ENCODE data around the gene TNXB.
A peak's percentile ranks its signal among the peaks of the same experiment; 100 is the strongest.
"Not testable (repeated sequence)": the region's sequence is repeated elsewhere in the genome, so short reads cannot be mapped to it uniquely, and the experiment has no call there.

Gene TNXB

GRCh38 chr6:32146287-32146686 is 37.1 kb upstream of the TNXB start:
- Histone ChIP-seq H2BK12ac (ENCODE audit: low read length in 2 of 2) (no peak overlapping the region), H2BK15ac (ENCODE audit: low read depth, poor library complexity, severe bottlenecking) (no peak overlapping the region), H3K9me3 (ENCODE audit: control insufficient read depth, low read length) (no peaks in the 10 kb centered on the region), H3K9ac (ENCODE audit: low read length) (no peak overlapping the region), H2BK5ac (ENCODE audit: low read depth, low read length, poor library complexity, severe bottlenecking) (no peak overlapping the region), H4K91ac (ENCODE audit: low read length) (no peak overlapping the region), H3K4me3 (ENCODE audit: insufficient read depth in 1 of 2, low read depth in 1 of 2, low read length in 2 of 2) (no peak overlapping the region), H2BK120ac (ENCODE audit: low read depth, low read length) (no peak overlapping the region), H3K23ac (ENCODE audit: low read length in 2 of 2) (no peak overlapping the region), H3K36me3 (ENCODE audit: control insufficient read depth in 1 of 2, insufficient read depth in 2 of 2, low read depth in 1 of 2, low read length in 2 of 2) (no peaks in the 10 kb centered on the region), H3K27me3 (ENCODE audit: control insufficient read depth in 1 of 2, insufficient read depth in 1 of 2, low read length in 2 of 2) (peaks cover 39 to 43% of the 10 kb centered on the region in 2 experiments), H3K14ac (ENCODE audit: low read length in 2 of 2) (no peak overlapping the region), H3K4ac (ENCODE audit: low read depth in 1 of 2, low read length in 2 of 2) (no peak overlapping the region), H2AFZ (ENCODE audit: low read depth, low read length) (no peak overlapping the region), H3K4me2 (ENCODE audit: low read length, poor library complexity, severe bottlenecking) (no peak overlapping the region), H3K4me1 (ENCODE audit: control insufficient read depth, insufficient read depth, low read depth, low read length) (peaks cover 4% of the 10 kb centered on the region), H3K18ac (ENCODE audit: low read depth in 1 of 2, low read length in 2 of 2) (no peak overlapping the region), H4K8ac (ENCODE audit: low read length) (no peak overlapping the region), H3K79me1 (replicated peaks; ENCODE audit: low read length, poor library complexity, severe bottlenecking) (peaks cover under 1% of the 10 kb centered on the region), H2AK5ac (ENCODE audit: low read length, severe bottlenecking) (no peak overlapping the region), H3K27ac (ENCODE audit: low read length, poor library complexity, severe bottlenecking) (no peak overlapping the region)
- DNase-seq: no peak
- WGBS: 96% methylated on average over 1 of the region's 1 CpG

- H3K4me1 ChIP-seq (ENCODE audit: control insufficient read depth, insufficient read depth, low read depth, low read length); H4K8ac ChIP-seq (ENCODE audit: low read length); H3K4me3 ChIP-seq (ENCODE audit: insufficient read depth in 1 of 2, low read depth in 1 of 2, low read length in 2 of 2); H3K4me2 ChIP-seq (ENCODE audit: low read length, poor library complexity, severe bottlenecking); H2BK12ac ChIP-seq (ENCODE audit: low read length in 2 of 2); H3K18ac ChIP-seq (ENCODE audit: low read depth in 1 of 2, low read length in 2 of 2); H2BK5ac ChIP-seq (ENCODE audit: low read depth, low read length, poor library complexity, severe bottlenecking); H3K9me3 ChIP-seq (ENCODE audit: control insufficient read depth, low read length); H2BK120ac ChIP-seq (ENCODE audit: low read depth, low read length); H3K23ac ChIP-seq (ENCODE audit: low read length in 2 of 2); DNase-seq; H3K27ac ChIP-seq (ENCODE audit: low read length, poor library complexity, severe bottlenecking); H3K36me3 ChIP-seq (ENCODE audit: control insufficient read depth in 1 of 2, insufficient read depth in 2 of 2, low read depth in 1 of 2, low read length in 2 of 2); H2BK15ac ChIP-seq (ENCODE audit: low read depth, poor library complexity, severe bottlenecking); H2AK5ac ChIP-seq (ENCODE audit: low read length, severe bottlenecking); H4K91ac ChIP-seq (ENCODE audit: low read length); H2AFZ ChIP-seq (ENCODE audit: low read depth, low read length); H3K4ac ChIP-seq (ENCODE audit: low read depth in 1 of 2, low read length in 2 of 2); H3K9ac ChIP-seq (ENCODE audit: low read length); H3K79me1 ChIP-seq (replicated peaks; ENCODE audit: low read length, poor library complexity, severe bottlenecking); H3K14ac ChIP-seq (ENCODE audit: low read length in 2 of 2): not testable (repeated sequence)
- 87% methylated on average over 7 of the region's 7 CpGs for WGBS
- peaks cover 25 to 30% of the 10 kb centered on the region in 2 experiments for H3K27me3 ChIP-seq (ENCODE audit: control insufficient read depth in 1 of 2, insufficient read depth in 1 of 2, low read length in 2 of 2)
Observed at GRCh38 chr6:32144238-32144637, 35.1 kb upstream of the TNXB start.

GRCh38 chr6:32140420-32141046 is 31.4 kb upstream of the TNXB start:
- Histone ChIP-seq H2AK5ac (ENCODE audit: low read length, severe bottlenecking) (no peak overlapping the region), H3K4me3 (ENCODE audit: insufficient read depth in 1 of 2, low read depth in 1 of 2, low read length in 2 of 2) (no peak overlapping the region), H3K9me3 (ENCODE audit: control insufficient read depth, low read length) (no peaks in the 10 kb centered on the region), H3K79me1 (replicated peaks; ENCODE audit: low read length, poor library complexity, severe bottlenecking) (no peaks in the 10 kb centered on the region), H3K14ac (ENCODE audit: low read length in 2 of 2) (no peak overlapping the region), H4K8ac (ENCODE audit: low read length) (no peak overlapping the region), H3K4me2 (ENCODE audit: low read length, poor library complexity, severe bottlenecking) (no peak overlapping the region), H3K23ac (ENCODE audit: low read length in 2 of 2) (no peak overlapping the region), H3K27me3 (ENCODE audit: control insufficient read depth in 1 of 2, insufficient read depth in 1 of 2, low read length in 2 of 2) (peaks cover 0 to 3% of the 10 kb centered on the region in 2 experiments), H3K27ac (ENCODE audit: low read length, poor library complexity, severe bottlenecking) (no peak overlapping the region), H2BK15ac (ENCODE audit: low read depth, poor library complexity, severe bottlenecking) (no peak overlapping the region), H2AFZ (ENCODE audit: low read depth, low read length) (no peak overlapping the region), H3K18ac (ENCODE audit: low read depth in 1 of 2, low read length in 2 of 2) (no peak overlapping the region), H2BK5ac (ENCODE audit: low read depth, low read length, poor library complexity, severe bottlenecking) (no peak overlapping the region), H3K9ac (ENCODE audit: low read length) (no peak overlapping the region), H2BK120ac (ENCODE audit: low read depth, low read length) (no peak overlapping the region), H2BK12ac (ENCODE audit: low read length in 2 of 2) (no peak overlapping the region), H3K36me3 (ENCODE audit: control insufficient read depth in 1 of 2, insufficient read depth in 2 of 2, low read depth in 1 of 2, low read length in 2 of 2) (no peaks in the 10 kb centered on the region), H3K4ac (ENCODE audit: low read depth in 1 of 2, low read length in 2 of 2) (no peak overlapping the region), H4K91ac (ENCODE audit: low read length) (no peak overlapping the region), H3K4me1 (ENCODE audit: control insufficient read depth, insufficient read depth, low read depth, low read length) (no peaks in the 10 kb centered on the region)
- peak; percentile 48 for DNase-seq
- WGBS: 74% methylated on average over 5 of the region's 5 CpGs

- Histone ChIP-seq H3K27ac (ENCODE audit: low read length, poor library complexity, severe bottlenecking) (no peak overlapping the region), H2AFZ (ENCODE audit: low read depth, low read length) (no peak overlapping the region), H3K79me1 (replicated peaks; ENCODE audit: low read length, poor library complexity, severe bottlenecking) (no peaks in the 10 kb centered on the region), H3K4me1 (ENCODE audit: control insufficient read depth, insufficient read depth, low read depth, low read length) (no peaks in the 10 kb centered on the region), H4K91ac (ENCODE audit: low read length) (no peak overlapping the region), H3K4me2 (ENCODE audit: low read length, poor library complexity, severe bottlenecking) (no peak overlapping the region), H3K4me3 (ENCODE audit: insufficient read depth in 1 of 2, low read depth in 1 of 2, low read length in 2 of 2) (no peak overlapping the region), H3K27me3 (ENCODE audit: control insufficient read depth in 1 of 2, insufficient read depth in 1 of 2, low read length in 2 of 2) (peaks cover 0 to 3% of the 10 kb centered on the region in 2 experiments), H3K9me3 (ENCODE audit: control insufficient read depth, low read length) (no peaks in the 10 kb centered on the region), H4K8ac (ENCODE audit: low read length) (no peak overlapping the region), H2BK5ac (ENCODE audit: low read depth, low read length, poor library complexity, severe bottlenecking) (no peak overlapping the region), H3K36me3 (ENCODE audit: control insufficient read depth in 1 of 2, insufficient read depth in 2 of 2, low read depth in 1 of 2, low read length in 2 of 2) (no peaks in the 10 kb centered on the region), H3K4ac (ENCODE audit: low read depth in 1 of 2, low read length in 2 of 2) (no peak overlapping the region), H2BK15ac (ENCODE audit: low read depth, poor library complexity, severe bottlenecking) (no peak overlapping the region), H3K9ac (ENCODE audit: low read length) (no peak overlapping the region), H3K23ac (ENCODE audit: low read length in 2 of 2) (no peak overlapping the region), H2AK5ac (ENCODE audit: low read length, severe bottlenecking) (no peak overlapping the region), H2BK12ac (ENCODE audit: low read length in 2 of 2) (no peak overlapping the region), H2BK120ac (ENCODE audit: low read depth, low read length) (no peak overlapping the region), H3K18ac (ENCODE audit: low read depth in 1 of 2, low read length in 2 of 2) (no peak overlapping the region), H3K14ac (ENCODE audit: low read length in 2 of 2) (no peak overlapping the region)
- DNase-seq: no peak
- 91% methylated on average over 5 of the region's 5 CpGs for WGBS
Observed at GRCh38 chr6:32139590-32139989, 30.5 kb upstream of the TNXB start.

Measured in mesenchymal stem cell (in vitro differentiated cells and primary cell).